HEK293 (cell line): ENCODE data around the gene OPCML.

ENCODE experiments used
- CTCF ChIA-PET: fragments of 350-600 bp; formaldehyde crosslinking; extraction: SDS; loops from one replicate; lab custom pipeline; 2021; ENCODE audit warnings: antibody characterized with exemption; lab: Yijun Ruan, JAX
- POLR2A ChIA-PET: fragments of 300-600 bp; formaldehyde crosslinking; extraction: SDS; loops from one replicate; lab custom pipeline; 2020; ENCODE audit warnings: antibody characterized with exemption, inconsistent platforms; lab: Yijun Ruan, JAX
- H3K27ac ChIP-seq: fragments of 200-500 bp; sonication (Bioruptor generic); 2 replicates; pipeline ENCODE4 v1.5.1; 2014; ENCODE audit warnings: low read depth, low read length, control low read depth, inconsistent platforms; ENCODE audit errors: extremely low read depth
- H3K36me3 ChIP-seq, 2 experiments: fragments of 200-500 bp in 1 of 2; sonication (Bioruptor generic) in 1 of 2; 1 replicate in 1 of 2; 2 replicates in 1 of 2; pipeline ENCODE4 v1.5.1; 2014 to 2017; ENCODE audit warnings: inconsistent platforms in 2 of 2, low read length in 2 of 2; ENCODE audit not compliant: control insufficient read depth in 2 of 2, insufficient read depth in 1 of 2
- H3K4me1 ChIP-seq: fragments of 200-500 bp; sonication (Bioruptor generic); 2 replicates; pipeline ENCODE4 v1.5.1; 2014; ENCODE audit warnings: mild to moderate bottlenecking, low read length, inconsistent platforms; ENCODE audit not compliant: control insufficient read depth, insufficient read depth
- H3K4me3 ChIP-seq: 2 replicates; pipeline ENCODE4 v1.5.1; 2011; ENCODE audit warnings: low read depth, mild to moderate bottlenecking, control low read depth, low read length, moderate library complexity
- H3K9me3 ChIP-seq: fragments of 200-500 bp; sonication (Bioruptor generic); 2 replicates; pipeline ENCODE4 v1.5.1; 2014; ENCODE audit warnings: low read depth, low read length, inconsistent platforms; ENCODE audit not compliant: control insufficient read depth, insufficient read depth
- GLIS1 ChIP-seq: fragments of 450-650 bp; formaldehyde crosslinking; IDR thresholded peaks from 2 replicates; pipeline ENCODE4 v1.5.1; 2016; ENCODE audit warnings: missing biosample characterization, missing genetic modification characterization
- HIC1 ChIP-seq: fragments of 450-650 bp; formaldehyde crosslinking; IDR thresholded peaks from 2 replicates; pipeline ENCODE4 v1.5.1; 2016; ENCODE audit warnings: missing biosample characterization, missing genetic modification characterization
- HOXC10 ChIP-seq: sonication (generic); formaldehyde crosslinking; IDR thresholded peaks from 2 replicates; pipeline ENCODE4 v1.8.1; 2023; ENCODE audit warnings: mild to moderate bottlenecking, missing genetic modification reagents
- MYNN ChIP-seq: fragments of 450-650 bp; formaldehyde crosslinking; IDR thresholded peaks from 2 replicates; pipeline ENCODE4 v1.5.1; 2016; ENCODE audit warnings: missing biosample characterization, missing genetic modification characterization, borderline replicate concordance
- PRDM1 ChIP-seq: fragments of 450-650 bp; formaldehyde crosslinking; IDR thresholded peaks from 2 replicates; pipeline ENCODE4; 2016; ENCODE audit warnings: missing biosample characterization, missing genetic modification characterization
- RBAK ChIP-seq: fragments of 450-650 bp; formaldehyde crosslinking; IDR thresholded peaks from 2 replicates; pipeline ENCODE4 v1.5.1; 2016; ENCODE audit warnings: missing biosample characterization, missing genetic modification characterization
- SP2 ChIP-seq: fragments of 450-650 bp; formaldehyde crosslinking; IDR thresholded peaks from 2 replicates; pipeline ENCODE4 v1.5.1; 2016; ENCODE audit warnings: missing biosample characterization, missing genetic modification characterization
- ZBTB26 ChIP-seq: fragments of 450-650 bp; formaldehyde crosslinking; optimal IDR thresholded peaks from 2 replicates; pipeline ENCODE3; 2016; ENCODE audit warnings: missing biosample characterization, mild to moderate bottlenecking, missing genetic modification characterization
- ZNF132 ChIP-seq: fragments of 450-650 bp; formaldehyde crosslinking; IDR thresholded peaks from 2 replicates; pipeline ENCODE4 v1.5.1; 2017; ENCODE audit warnings: missing biosample characterization, missing genetic modification characterization, borderline replicate concordance
- ZNF140 ChIP-seq: fragments of 450-650 bp; formaldehyde crosslinking; IDR thresholded peaks from 2 replicates; pipeline ENCODE4 v1.5.1; 2016; ENCODE audit warnings: missing biosample characterization, missing genetic modification characterization
- ZNF26 ChIP-seq: fragments of 450-650 bp; formaldehyde crosslinking; IDR thresholded peaks from 2 replicates; pipeline ENCODE4 v1.5.1; 2016; ENCODE audit warnings: missing biosample characterization, missing genetic modification characterization
- ZNF274 ChIP-seq, 2 experiments: fragments of 200-500 bp in 1 of 2; fragments of 450-650 bp in 1 of 2; sonication (Bioruptor generic) in 1 of 2; formaldehyde crosslinking in 1 of 2; IDR thresholded peaks; 2 replicates each; pipeline versions ENCODE4 v1.5.1 to v1.6.1; 2014 to 2016; ENCODE audit warnings: borderline replicate concordance in 1 of 2, inconsistent platforms in 1 of 2, low read length in 1 of 2, missing biosample characterization in 1 of 2, missing genetic modification characterization in 1 of 2
- ZNF280C ChIP-seq: fragments of 450-650 bp; formaldehyde crosslinking; IDR thresholded peaks from 2 replicates; pipeline ENCODE4 v1.5.1; 2016; ENCODE audit warnings: missing biosample characterization, missing genetic modification characterization
- ZNF394 ChIP-seq: fragments of 450-650 bp; formaldehyde crosslinking; IDR thresholded peaks from 2 replicates; pipeline ENCODE4 v1.5.1; 2016; ENCODE audit warnings: missing biosample characterization, missing genetic modification characterization, mild to moderate bottlenecking, moderate library complexity, borderline replicate concordance
- ZNF544 ChIP-seq: fragments of 450-650 bp; formaldehyde crosslinking; IDR thresholded peaks from 2 replicates; pipeline ENCODE4 v1.5.0; 2017; ENCODE audit warnings: missing biosample characterization, missing genetic modification characterization
- ZNF555 ChIP-seq: fragments of 450-650 bp; formaldehyde crosslinking; conservative IDR thresholded peaks from 2 replicates; pipeline ENCODE4 v1.5.1; 2017; ENCODE audit warnings: missing biosample characterization, mild to moderate bottlenecking, missing genetic modification characterization, inconsistent platforms
- ZNF585B ChIP-seq: fragments of 450-650 bp; formaldehyde crosslinking; IDR thresholded peaks from 2 replicates; pipeline ENCODE4 v1.5.1; 2016; ENCODE audit warnings: missing biosample characterization, missing genetic modification characterization
- ZNF600 ChIP-seq: fragments of 450-650 bp; formaldehyde crosslinking; IDR thresholded peaks from 2 replicates; pipeline ENCODE4 v1.5.1; 2016; ENCODE audit warnings: missing biosample characterization, missing genetic modification characterization
- ZNF654 ChIP-seq: fragments of 450-650 bp; formaldehyde crosslinking; IDR thresholded peaks from 2 replicates; pipeline ENCODE4 v1.5.1; 2016; ENCODE audit warnings: low read depth, missing biosample characterization, missing genetic modification characterization
- ZNF692 ChIP-seq: fragments of 450-650 bp; formaldehyde crosslinking; IDR thresholded peaks from 2 replicates; pipeline ENCODE4 v1.5.1; 2016; ENCODE audit warnings: missing biosample characterization, missing genetic modification characterization
- ZNF747 ChIP-seq: fragments of 450-650 bp; formaldehyde crosslinking; IDR thresholded peaks from 2 replicates; pipeline ENCODE4 v1.5.1; 2016; ENCODE audit warnings: missing biosample characterization, missing genetic modification characterization
- ZSCAN5A ChIP-seq: fragments of 450-650 bp; formaldehyde crosslinking; IDR thresholded peaks from 2 replicates; pipeline ENCODE4 v1.5.1; 2016; ENCODE audit warnings: missing biosample characterization, missing genetic modification characterization

OPCML gene

GRCh38 chr11:133026952-133027351, 505.3 kb downstream of the OPCML start:
- H3K9me3 ChIP-seq = no peaks in the 10 kb centered on the region
- no peak overlapping the region for H3K27ac ChIP-seq
- TF ChIP-seq ZNF585B (no peak), ZNF26 (tag by site-specific recombination) (no peak), HIC1 (tag by site-specific recombination) (no peak), ZNF280C (tag by site-specific recombination) (no peak)
- TF ChIP-seq, all 188 proteins: peak for 0
- H3K4me1 ChIP-seq = no peaks in the 10 kb centered on the region
- H3K36me3 ChIP-seq = no peaks in the 10 kb centered on the region
- ChIA-PET CTCF (interaction anchor here (0.6 to 0.7 kb wide), 2 partner anchors 62 to 243 kb away, joined by 3 read pairs; no protein-coding TSS in a partner anchor), POLR2A (no interaction called here)
- no peak overlapping the region for H3K4me3 ChIP-seq

- POLR2A ChIA-PET = no interaction called here
- TF ChIP-seq ZNF140 (tag by site-specific recombination) (no peak), ZNF692 (no peak), ZSCAN5A (tag by site-specific recombination) (no peak), PRDM1 (no peak), ZNF555 (tag by site-specific recombination) (no peak), SP2 (tag by site-specific recombination) (no peak), ZBTB26 (tag by site-specific recombination) (no peak), ZNF132 (tag by site-specific recombination) (no peak), HOXC10 (CRISPR knock-in tag) (no peak), ZNF654 (tag by site-specific recombination) (no peak), ZNF747 (no peak), ZNF394 (no peak), GLIS1 (tag by site-specific recombination) (no peak), ZNF600 (tag by site-specific recombination) (no peak), ZNF274 (IDR thresholded peaks at IDR 0.05; ENCODE audit: low read length) (no peak), ZNF274 (tag by site-specific recombination; IDR thresholded peaks at IDR 0.05; ENCODE audit: borderline replicate concordance) (no peak), RBAK (no peak), MYNN (tag by site-specific recombination) (no peak), ZNF544 (no peak)
- no peak overlapping the region for H3K27ac ChIP-seq
- no peaks in the 10 kb centered on the region for H3K36me3 ChIP-seq
- CTCF ChIA-PET = no interaction called here
- H3K4me1 ChIP-seq = no peaks in the 10 kb centered on the region
- H3K4me3 ChIP-seq = no peak overlapping the region
- no peaks in the 10 kb centered on the region for H3K9me3 ChIP-seq
These were observed 508.0 kb downstream of the OPCML start for GRCh38 chr11:133024301-133024700.
